ENCODE results near the gene PFDN1.
A peak's percentile ranks its signal among the peaks of the same experiment; 100 is the strongest.

Gene PFDN1

DNA sequence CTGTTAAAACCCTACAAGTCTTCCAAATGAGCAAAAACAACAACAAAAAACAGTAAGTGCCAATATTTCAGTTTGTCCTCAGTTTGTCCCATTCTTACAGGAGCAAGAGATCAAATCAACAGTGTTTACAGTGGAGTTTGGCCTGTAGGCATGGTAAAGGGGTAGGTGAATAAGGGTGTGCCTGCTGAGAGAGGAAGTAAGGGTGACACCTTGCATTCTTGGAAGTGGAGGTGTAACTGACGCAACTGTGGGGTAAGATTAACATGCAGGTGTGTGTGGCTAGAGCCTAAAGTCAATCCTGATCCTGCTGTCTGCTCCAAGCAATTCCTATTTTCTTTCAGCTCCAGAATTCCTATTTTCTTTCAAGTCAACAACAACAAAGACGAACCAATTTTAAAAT is 43.4 kb downstream of the PFDN1 start:
- DNase-seq (ENCODE audit: low read depth) = no peak

DNA sequence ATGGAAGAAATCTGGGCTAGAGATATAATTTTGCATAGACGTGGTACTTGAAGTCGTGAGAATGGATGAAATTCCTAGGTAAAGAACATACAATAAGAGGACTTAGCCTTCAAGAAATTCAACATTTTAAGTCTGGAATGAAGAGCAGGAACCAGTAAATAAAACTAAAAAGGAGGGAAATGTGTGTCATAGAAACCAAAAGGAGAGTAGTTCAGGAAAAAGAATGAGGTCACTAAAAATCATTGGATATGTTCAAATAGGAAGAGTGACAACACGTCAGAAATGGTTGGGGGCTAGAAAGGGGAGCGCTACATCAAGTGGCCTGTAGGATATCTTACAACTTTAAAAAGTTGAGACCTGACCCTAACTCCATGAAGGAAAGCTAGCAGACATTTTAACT is 44.0 kb downstream of the PFDN1 start:
- no peak for DNase-seq (ENCODE audit: low read depth)

DNA sequence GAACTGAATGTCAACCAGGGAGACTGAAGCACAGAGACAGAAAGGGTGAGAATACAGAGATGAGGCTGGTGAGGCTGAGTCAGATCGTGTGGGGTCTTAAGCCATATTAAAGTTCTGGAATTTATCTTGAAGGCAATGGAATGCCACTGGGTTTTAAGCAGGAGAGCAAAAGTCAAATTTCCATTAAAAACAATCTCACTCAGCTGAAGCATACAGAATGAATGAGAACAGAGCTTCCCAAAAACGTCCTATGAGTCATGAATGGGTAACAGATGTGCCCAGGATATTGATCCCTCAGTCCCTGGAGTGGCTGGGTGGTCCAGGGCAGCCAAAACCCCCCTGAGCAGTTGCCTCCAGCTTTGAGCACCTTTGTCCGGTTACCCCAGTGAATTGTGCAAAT is 44.9 kb downstream of the PFDN1 start:
- no peak for DNase-seq (ENCODE audit: low read depth)

DNA sequence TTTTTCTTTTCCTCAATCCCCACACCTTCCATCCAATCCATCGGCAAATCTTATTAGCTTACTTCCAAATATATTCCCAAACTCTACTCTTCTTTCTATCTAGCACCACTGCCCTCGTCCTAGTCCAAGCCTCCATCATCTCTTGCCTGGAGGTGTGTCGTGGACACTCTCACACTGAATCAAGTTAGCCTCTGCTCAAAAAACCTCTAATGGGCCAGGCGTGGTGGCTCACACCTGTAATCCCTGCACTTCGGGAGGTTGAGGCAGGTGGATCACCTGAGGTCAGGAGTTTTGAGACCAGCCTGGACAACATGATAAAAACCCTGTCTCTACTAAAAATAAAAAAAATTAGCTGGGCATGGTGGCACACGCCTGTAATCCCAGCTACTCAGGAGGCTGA is 46.2 kb downstream of the PFDN1 start:
- no peak for DNase-seq (ENCODE audit: low read depth)

DNA sequence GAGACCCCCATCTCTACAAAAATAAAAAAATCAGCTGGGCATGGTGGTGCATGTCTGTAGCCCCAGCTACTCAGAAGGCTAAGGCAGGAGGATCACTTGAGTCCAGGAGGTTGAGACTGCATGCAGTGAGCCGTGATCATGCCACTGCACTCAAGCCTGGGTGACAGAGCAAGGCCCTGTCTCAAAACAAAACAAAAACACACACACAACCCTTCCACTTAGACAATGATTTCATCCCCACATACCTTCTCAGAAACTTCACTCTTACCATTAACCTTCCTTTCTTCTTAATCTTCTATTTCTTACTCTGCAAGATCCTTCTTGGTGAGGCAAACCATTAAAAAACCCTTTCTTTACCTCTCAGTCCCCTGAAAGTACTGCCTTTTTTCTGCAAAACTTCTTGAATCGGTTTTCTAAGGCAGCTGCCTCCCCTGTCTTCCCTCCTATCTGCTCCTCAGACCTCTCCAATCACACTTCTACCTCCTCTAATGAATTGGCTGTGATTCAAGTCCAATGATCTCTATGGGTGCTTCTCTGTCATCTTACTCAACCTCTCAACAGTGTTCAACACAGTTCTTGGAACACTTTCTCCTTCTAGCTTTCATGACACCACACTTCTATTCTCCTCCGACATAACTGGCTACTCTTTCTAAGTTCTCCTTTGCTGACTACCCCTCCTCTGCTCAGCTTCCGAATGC is 47.3 kb downstream of the PFDN1 start:
- DNase-seq (ENCODE audit: low read depth) = no peak

DNA sequence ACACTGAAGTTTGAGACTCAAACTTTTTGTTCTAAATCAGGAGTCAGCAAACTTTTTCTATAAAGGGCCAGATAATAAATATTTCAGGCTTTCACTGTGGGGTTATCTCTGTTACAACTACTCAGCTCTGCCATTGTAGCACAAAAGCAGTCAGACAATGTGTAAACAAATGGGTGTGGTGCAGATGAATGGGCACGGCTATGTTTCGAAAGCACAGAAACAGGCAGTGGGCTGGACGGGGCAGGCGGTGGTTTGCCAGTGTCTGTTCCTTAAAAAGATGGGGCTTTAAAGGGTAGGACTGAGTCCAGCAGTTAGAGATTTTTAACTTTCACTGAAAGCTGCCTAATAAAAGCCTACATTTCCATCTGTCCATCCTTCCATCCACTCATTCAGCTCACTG is 48.9 kb downstream of the PFDN1 start:
- no peak for DNase-seq (ENCODE audit: low read depth)

DNA sequence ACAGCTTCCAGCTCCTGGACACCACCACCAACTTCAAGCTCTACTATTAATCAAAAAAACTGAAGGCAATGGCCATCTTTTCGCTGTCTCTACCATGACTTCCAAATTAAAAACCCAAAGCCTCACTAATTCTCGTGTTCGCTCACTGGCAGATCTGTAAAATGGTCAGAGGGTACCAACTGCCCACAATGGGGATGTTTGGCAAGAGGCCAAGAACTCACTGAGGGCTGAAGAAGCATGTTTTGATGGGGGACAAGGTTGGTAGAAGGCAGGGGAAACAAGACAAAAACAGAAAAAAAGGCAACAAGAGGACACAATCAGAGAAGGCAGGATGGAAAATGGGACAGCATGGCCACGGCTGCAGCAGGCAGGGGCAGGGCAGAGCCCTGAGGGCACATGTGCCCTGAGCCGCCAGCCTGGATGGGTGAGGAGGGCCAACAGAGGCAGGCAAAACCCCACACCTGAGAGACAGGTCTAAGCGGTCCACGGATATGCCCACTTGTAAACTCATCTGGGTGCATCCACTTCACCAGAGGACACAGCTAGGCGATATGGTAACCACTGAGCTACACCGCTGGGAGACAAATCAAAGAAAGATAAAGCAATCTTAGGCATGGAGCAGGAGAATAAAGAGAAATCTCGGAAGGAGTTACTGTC is 50.3 kb downstream of the PFDN1 start:
- DNase-seq (ENCODE audit: low read depth) = no peak

DNA sequence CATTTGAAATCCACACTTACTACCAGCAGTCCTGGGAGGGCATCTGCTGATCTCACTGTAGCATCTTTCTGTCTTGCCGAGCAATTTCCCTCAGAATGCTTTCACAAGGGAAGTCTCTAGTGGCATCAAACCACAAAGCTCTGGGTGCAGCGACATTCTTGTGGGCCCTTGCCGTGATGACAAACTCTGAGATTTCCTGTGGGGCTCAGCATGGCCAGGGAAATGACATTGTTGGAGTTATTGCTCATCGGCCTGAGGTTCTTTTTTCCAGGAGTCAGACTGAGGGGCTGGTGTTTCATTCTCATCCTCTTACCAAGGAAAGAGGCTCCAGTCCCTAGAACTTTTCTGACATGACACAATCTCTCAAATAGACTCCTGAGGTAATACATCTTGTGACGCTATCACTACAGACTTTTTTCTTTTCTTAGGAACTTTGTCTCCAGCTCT is 51.4 kb downstream of the PFDN1 start:
- peak; percentile 13 for DNase-seq (ENCODE audit: low read depth)

DNA sequence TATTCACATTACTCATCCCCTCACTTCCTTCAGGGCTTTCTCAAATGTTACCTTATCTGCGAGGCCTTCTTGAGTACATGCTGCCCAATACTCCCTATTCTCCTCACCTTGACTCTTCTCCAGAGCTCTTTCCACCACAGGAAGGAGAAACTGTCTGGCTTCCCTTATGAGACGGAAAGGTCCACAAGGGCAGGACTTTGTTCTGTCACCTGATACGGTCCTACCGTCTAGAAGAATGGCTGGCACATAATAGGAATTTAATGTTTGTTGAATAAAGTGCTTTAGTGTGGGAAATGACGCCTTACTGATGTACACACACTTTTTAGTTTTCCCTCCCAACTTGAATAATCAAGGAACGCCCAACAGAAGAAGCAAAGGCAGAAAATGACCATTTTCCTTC is 52.5 kb downstream of the PFDN1 start:
- DNase-seq (ENCODE audit: low read depth) = no peak

DNA sequence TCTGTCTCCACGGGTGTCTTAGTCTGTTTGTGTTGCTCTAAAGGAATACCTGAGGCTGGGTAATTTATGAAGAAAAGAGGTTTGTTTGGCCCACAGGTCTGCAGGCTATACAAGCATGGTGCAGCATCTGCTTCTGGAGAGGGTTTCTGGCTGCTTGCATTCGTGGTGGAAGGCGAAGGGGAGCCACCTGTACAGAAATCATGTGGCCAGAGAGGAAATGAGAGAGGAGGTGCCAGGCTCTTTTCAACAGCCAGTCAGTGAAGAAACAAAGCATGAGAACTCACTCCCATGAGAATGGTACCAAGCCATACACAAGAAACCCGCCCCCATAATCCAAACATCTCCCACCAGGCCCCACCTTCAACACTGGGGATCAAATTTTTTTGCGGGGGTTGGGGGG is 53.4 kb downstream of the PFDN1 start:
- no peak for DNase-seq (ENCODE audit: low read depth)

DNA sequence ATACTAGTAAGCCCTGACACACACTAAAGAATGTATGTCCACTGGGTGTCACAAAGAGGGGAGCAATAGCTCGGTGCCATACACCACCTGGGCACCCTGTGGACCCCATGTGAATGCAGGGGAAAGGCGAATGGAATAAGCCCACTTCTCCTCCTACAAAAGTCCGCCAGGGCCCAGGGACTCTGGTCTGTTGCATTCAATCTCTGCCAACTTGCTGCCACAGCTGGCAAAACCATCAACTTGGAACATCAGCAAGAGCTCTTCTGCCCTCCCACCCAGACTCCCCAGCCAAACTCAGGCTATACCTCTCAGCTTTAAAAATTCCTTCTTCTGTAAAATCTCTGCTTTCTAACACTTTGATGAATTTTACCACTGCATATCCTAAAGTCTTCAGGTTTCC is 54.5 kb downstream of the PFDN1 start:
- DNase-seq (ENCODE audit: low read depth) = no peak

DNA sequence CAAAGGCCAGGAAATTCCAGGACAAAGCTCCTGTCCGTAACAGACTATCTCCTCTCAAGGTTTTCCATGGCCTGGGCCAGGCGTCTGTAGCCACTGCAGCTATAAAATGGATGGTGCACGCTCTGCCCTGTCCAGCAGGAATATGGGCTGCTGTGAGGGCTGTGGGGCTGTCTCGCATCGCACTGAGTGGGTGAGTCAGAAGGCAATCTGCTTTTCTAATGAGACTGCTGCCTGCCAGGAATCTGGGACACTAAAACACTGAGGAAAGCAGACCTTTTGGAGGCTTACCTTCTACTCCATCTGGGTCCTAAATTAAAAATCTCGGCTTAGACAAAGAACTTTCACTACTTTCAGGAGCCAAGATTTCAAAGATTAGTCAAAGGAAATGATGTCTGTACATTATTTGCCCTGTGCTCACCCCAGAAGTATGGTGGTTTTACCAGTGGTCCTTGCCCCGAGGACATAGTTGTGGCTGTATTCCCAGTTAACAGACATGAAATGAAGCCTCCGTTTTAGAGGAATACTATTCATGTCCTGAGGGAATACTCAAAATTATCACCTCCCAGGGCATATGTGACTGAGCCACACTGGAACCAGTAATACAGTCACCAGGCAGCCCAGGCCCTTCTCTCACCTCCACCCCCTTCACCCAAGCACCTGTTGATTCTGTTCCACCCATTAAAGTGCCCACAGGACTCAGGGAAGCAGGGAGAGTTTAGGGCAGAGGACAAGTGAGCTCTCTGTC is 56.4 kb downstream of the PFDN1 start:
- DNase-seq (ENCODE audit: low read depth) = no peak

DNA sequence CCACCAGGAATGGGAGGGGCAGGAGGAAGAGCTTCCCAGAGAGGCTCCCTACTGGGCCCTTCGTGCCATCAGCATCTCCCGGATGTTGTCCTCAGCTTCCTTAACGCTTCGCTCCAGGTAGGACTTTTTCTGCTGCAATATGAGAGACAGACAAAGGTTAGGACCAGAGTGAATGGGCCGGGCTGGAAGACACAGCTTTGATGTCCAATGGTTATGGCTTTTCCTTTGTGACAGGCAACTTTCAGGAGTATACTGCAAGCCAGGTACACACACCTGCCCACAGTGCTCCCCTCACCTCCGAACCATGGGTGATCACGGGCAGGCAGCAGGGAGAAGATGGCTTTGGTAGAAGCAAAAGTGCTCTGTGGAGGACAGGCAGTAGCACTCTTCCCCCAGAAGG is 57.0 kb downstream of the PFDN1 start:
- no peak for DNase-seq (ENCODE audit: low read depth)

DNA sequence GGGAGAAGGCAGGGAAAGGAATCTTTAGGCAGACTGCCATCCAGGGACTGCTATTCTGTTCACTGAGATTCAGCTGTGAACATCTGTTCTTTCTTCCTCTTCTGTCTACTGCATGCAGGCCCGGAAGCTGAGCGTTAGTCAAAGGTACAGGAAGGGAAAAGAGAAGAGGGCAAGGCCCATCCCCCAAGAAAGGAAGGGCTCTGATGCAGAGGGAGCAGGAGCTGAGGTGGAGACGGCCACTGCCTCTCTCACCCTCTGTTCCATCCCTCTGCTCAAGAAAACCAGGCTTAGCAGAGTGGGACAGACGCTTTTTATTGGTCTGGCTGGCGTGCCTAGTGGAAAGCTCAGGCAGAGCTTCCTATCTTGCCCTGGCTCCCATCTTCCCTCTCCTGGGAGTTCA is 57.6 kb downstream of the PFDN1 start:
- DNase-seq (ENCODE audit: low read depth) = no peak

DNA sequence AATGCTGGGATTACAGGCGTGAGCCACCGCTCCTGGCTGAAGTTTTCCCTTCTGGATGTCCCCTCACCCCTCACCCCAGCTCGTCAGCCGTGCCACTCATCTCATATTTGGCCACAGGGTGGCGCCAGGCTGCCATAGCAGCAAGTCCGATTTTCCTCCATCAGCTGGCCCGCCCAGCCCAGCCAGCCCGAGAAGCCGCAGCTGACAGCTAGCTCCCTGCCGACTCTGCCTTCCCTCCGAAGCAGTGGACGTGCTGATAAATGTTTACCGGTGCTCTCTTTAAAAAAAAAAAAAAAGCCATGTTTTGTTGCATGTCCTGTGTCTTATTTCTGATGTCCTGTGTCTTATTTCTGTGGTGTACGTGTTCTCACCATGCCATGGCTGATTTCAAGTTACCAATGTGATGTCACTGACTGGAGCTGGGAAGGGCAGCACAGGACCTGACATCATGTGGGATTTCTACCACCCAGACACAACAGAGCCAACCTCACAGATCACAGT is 58.3 kb downstream of the PFDN1 start:
- DNase-seq (ENCODE audit: low read depth) = peak; percentile 43

DNA sequence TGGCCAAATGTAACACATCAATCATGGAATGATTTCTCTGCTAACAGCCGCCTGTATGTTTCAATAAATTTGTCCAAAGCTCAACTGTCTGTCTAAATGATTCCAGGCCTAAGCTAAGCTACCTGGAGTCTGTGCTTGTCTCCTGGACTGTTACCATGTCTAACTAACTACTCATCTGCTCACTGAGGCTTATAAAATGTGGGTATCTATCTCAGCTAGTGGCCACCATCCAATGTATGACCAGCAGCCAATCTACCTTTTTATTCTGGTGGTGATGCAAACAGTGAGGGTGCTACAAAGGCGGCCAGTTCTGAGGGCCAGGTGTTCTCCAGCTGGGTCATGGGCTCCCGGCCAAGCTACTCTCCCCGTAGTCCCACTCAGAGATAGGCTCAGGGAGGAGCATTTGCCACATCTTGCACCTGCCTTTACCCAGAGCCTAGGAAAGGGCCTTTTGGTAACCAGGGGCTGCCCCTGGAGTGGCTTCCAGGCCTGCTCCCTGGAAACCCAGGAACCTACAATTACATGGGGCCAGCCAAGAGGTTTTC is 59.1 kb downstream of the PFDN1 start:
- DNase-seq (ENCODE audit: low read depth) = no peak

DNA sequence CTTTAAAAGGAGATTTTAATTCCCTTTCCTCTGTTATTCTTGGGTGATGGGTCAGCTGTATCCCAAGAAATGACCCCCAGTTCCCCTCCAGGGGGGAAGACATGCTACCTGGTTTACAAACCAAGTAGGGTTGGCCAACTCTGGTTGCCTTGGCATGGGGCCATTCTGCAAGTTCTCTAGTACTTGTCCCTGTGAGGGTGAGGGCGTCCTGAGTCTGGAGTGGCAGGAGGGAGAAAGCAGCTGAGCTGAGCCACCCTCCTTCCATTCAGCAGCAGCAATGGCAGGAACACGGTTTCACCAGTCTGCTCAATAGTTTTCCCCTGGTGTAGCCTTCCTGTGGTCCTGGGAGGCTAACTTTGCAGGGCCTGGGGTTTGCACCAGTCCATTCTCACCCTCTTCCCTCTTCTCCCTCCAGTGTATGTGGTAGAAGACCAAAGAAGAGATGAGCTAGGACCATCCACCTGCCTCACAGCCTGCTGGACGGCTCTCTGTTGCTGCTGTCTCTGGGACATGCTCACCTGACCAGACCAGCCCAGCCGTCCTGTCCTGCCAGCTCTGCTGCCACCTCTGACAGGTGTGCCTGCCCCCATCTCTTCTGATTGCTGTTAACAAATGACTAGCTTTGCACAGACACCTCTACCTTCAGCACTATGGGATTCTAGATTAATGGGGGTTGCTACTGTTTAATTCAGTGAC is 59.9 kb downstream of the PFDN1 start:
- DNase-seq (ENCODE audit: low read depth) = no peak

DNA sequence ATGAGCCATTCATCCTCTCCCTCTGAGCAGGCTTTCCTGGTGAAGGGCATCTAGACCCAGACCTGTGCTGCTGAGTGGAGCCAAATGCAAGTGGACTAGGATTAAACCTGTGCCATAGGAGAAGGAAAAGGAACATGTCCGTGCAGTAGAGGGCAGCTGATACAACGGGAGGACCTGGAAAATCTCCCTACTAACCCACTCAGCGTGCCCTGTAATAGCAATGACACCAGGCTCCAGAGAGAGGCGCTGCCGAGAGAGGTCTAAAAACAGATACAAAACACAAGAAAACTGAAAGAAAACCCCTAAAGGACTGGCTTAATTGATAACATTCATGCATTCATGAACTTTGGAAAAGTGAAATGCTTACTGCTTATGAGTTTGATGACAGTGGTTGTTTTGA is 60.8 kb downstream of the PFDN1 start:
- DNase-seq (ENCODE audit: low read depth) = no peak

DNA sequence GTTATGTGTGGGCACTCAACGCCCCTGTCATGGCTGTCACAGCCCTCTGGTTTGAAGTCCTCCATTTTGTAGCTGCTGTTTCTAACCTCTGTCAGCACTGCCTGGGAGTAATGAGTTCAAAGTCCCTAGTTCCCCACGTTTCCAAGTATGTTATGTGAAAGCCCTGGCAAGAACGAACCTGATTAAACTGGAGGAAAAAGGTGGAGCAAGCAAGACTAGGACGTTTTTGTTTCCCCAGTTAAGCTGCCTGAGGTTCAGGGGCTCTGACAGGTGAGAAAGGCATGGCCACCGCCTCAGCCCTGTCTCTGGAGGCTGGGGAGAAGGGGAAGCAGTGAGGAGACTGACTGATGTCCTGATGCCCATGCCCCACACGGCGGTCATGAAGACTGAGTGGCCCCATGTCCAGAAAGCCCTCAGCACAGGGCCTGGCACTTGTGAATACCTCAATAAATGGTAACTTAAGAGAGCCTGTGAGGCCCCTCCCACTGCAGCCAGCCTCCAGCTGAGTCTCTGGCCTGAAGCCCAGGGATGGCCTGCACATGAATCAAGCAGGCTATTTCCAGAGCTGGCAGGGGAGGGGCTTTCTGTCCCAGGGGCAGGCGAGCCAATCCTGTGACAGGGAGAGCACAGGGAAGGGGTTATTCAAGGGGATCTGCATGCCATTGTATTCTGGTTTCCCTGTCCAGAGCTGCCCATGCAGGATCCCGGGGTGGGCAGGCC is 61.8 kb downstream of the PFDN1 start:
- DNase-seq (ENCODE audit: low read depth) = no peak

DNA sequence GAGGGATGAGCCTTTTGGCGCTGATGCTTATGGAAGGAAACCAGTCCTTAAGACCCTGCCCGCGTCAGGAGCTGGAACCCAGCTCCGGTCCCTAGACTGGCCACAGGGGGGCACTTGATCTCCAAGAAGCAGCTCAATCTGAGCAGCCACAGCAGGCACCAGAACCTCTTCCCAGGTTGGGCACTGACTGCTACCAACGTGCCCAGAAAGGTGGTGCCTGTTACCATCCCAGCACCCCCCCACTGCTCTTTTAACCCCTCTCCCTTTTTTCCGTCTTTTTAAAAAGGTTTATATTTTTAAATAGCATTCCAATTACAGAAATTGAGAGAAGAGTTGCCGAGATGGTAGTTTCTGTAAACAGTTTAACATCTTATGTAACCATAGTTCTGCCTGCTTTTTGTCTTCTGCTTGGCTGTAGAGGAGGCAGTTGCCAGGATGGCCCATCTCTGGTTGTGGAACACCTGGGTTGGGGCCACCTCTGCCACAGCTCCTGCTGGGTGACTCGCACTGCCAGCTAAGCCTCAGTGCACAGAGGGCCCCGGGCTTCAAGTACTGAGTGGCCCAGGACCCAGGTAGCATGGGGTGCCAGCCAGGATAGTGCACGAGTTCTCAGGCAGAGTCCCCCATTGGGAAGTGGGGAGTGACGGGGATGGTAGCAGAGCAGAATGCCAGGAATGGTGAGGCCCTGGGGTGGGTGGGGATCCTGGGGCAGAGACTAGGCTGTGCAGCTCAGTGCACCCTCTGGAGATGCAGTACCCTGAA is 62.8 kb downstream of the PFDN1 start:
- peak; percentile 15 for DNase-seq (ENCODE audit: low read depth)

DNA sequence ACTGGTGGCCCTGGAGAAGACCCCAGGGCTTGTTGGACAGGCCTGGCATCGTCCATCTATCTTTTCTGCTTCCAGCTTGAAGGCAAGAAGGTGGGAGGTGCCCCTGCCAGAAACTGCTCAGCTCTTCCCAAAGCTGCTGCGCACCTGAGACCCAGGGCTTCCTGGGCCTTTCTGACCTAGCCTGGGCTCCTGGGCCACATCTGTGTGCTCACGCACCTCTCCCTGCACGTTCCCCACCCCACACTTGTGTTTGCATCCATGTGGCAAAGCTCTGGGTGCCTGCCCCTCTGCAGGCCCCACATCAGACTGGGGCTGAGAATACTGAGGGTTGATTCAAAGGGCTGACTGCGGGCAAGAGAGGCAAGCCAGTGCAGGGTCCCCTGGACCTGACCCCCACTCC is 63.4 kb downstream of the PFDN1 start:
- no peak for DNase-seq (ENCODE audit: low read depth)
